GM19023 (cell line): ENCODE data around the gene ACMSD.
"Not testable (repeated sequence)": the region's sequence is repeated elsewhere in the genome, so short reads cannot be mapped to it uniquely, and the experiment has no call there.

Experiments used
- ATAC-seq: cut with Tn5 transposase; IDR thresholded peaks from one replicate; pipeline ENCODE4 v1.9.1; 2021; ENCODE audit warnings: mild to moderate bottlenecking, moderate library complexity; ENCODE audit not compliant: unreplicated experiment

ACMSD gene

DNA sequence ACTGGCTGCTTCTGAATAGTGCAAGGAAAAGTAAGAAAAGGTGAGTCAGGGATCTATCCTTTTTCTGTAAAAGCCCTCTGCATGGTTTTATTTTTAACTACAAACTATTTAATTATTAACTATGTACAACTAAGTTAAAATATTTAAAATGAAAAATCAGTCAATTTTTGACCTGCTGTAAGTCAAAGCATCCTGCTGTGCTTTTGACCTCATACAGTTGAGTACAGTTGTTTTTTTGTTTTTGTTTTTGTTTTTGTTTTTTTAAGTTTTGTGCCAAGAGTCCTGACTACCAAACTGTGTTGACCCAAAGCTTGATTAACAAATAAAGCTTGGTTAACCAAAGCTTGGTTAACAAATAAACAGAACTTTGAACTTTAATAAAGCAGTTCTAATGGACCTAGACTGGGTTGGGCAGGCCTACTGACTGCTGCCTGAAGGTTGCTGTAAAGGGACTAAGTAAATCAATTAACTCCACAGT is at the start of gene ACMSD:
Gene ACMSD (plus strand): TSS at position 474 of the 478 bp plus-strand sequence. CDS start 67 bp downstream, outside the sequence.
- ATAC-seq: no peak

DNA sequence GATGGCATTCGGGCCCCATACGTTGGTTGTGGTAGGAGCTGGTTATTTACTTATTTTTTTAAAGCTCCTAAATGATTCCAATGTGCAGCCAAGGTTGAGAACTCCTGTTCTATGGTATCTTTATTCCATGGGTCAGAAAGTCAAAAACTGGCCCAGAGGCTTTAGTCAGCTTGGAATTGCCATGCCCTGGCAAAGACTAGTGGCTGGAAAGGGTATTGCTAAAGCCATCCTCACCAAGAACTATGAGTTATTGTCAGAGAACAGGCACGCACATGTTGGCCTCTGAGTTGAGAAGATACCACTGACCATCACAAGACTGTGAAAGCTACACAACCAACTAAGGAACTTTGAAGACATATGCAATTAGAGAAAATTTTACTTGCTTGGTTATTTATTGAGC is 47.9 kb upstream of the ACMSD start:
- ATAC-seq: no peak

DNA sequence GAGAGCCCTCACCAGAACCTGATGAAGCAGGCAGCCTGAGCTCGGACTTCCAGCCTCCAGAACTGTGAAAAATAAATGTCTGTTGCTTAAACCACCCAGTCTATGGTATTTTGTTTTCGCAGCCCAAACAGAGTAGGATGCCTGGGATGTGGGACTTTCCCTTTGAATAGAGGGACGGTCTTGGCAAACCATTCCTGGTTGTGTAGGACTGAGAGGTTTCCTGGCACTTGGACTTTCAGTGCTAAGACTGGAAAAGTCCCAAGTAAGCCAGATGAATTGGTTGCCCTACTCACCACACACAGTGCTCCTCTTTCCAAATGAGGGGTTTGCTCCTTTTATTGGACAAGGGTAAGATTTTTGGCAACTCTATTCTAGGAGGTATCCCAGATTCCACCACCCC is 46.8 kb upstream of the ACMSD start:
- no peak for ATAC-seq

DNA sequence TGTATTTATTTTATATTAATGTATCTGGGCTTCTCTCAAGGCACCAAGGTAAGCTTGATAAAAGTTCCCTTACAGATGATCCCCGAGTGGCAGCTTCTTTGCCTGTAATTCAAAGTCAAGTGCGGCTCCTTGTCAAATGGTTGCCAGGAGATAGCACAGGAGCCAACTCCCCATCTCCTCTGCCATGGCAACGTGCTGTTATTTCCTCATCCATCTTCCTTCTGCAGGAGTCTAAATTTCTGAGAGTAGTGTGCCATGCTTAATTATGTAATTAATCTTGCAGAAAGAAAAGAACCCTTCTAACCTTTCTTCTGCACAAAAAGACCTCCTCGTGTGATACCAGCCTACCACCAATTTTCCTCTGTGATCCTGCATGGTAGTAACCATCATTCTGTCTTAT is 46.2 kb upstream of the ACMSD start:
- no peak for ATAC-seq

DNA sequence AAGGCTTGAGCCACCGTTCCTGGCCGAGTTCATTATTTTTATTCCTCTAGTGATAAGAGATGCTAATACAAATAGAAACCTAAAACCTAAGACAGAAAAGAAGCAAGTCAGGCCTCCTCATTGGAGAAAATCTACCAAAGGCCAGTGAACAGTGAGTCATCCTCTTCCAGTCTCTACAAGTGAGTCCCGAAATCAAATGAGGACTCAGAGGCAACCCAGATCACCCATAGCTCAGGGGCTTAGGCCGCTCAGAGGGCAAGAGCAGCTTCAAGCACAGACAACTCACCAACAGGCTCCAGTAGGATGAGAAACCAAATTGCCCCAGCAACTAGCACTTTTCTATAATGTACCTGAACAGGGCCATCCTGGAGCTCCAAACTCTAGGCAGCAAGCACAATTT is 42.7 kb upstream of the ACMSD start:
- ATAC-seq: no peak

DNA sequence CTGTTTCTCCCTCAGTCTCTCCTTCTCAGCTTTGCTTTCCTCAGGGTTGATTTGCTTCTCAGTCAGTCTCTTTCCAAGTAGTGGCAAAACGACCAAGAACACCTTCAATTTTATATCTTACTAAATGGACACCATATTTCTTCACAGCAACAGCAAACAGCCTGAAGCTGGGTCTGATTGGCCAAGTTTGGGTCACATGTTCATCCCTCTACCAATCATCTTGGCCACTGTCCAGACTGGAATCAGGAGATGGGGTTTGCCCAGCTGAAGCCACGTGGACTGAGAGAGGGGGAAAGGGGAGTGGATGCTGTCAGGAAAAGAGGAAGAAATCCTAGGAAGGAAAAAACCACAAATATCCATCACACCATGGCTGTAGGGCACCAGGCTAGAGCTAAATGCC is 42.0 kb upstream of the ACMSD start:
- no peak for ATAC-seq

DNA sequence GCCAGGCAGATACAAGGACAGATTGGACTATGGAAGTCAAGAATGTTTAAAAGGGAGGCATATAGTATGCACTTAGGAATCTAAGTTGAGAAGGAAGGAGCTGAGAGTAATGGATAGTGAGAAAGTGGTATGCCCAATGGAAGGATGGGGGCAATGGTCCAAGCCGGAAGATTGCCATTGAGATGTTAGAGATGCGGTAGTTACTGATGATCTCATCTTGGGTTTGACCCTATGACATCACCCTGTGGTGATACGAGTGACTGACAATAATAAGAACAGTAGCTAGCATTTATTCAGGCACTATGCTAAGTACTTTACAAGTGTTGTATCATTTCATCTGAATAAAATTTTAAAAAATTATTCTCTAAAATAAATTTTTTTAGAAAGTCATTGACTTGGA is 38.5 kb upstream of the ACMSD start:
- no peak for ATAC-seq

DNA sequence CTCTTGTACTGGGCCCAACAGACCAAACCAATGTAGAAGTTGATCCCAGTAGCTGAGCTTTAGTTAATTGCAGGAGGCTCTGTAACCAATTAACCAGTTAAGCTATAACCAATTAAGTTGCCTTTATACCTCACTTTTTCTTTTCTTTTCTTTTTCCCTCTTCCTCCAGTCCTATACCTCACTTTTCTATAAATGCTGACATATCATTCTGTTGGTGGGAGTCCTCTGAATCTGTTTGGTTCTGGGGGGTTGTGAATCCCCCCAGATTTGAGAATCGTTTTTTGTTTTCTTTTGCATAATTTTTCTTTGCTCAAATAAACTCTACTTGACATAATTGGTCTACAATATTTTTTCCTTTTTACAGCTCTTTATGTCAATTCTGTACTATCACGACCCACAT is 38.1 kb upstream of the ACMSD start:
- ATAC-seq: no peak

DNA sequence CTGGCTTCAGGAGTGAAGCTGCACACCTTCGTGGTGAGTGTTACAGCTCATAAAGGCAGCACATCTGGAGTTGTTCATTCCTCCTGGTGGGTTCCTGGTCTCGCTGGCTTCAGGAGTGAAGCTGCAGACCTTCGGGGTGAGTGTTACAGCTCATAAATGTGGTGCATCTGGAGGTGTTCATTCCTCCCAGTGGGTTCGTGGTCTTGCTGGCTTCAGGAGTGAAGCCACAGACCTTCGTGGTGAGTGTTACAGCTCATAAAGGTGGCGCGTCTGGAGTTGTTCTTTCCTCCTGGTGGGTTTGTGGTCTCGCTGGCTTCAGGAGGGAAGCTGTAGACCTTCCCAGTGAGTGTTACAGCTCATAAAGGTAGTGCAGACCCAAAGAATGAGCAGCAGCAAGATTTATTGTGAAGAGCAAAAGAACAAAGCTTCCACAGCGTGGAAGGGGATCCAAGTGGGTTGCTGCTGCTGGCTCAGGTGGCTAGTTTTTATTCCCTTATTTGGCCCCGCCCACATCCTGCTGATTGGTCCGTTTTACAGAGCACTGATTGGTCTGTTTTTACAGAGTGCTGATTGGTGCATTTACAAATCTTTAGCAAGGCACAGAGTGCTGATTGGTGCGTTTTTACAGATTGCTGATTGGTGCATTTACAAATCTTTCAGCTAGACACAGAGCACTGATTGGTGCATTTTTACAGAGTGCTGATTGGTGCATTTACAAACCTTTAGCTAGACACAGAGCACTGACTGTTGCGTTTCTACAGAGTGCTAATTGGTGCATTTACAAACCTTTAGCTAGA is 34.6 kb upstream of the ACMSD start:
- not testable (repeated sequence) for ATAC-seq

DNA sequence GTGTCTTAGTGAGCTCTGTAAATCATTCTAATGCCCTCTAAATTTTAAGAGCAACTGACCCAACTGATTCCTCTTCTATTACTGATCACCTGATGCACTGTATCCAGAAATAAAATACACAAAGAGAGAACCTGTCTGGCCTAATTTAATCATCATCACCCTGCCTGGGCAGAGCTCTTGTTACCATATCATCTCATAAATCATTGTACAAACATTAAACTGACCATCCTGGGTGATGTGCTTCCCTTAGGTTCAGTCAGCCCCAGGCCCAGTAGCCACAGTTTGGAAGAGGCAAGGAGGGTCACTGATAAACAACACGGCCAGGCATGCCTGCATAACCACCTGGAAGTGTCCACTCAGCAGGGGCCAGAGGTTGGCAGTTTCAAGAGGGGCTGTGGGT is 22.7 kb upstream of the ACMSD start:
- no peak for ATAC-seq

DNA sequence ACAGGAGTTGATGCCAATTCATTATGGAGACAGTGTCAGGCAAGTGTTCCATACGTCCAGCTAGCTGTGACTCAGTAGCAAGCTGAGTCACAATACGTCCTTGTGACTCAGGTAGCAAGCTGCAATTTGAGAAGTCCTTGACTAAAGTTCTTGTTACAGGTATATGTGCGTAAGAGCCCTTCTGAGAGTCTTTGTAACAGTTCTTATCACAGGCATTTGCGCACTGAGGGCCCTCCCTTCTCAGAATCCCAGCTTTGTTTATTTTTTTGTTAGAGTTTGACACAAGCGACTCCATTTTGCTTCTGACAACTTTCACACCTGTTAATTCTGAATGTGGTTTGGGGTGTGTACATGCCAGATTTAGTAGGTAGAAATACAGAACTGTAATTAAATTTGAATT is 20.1 kb upstream of the ACMSD start:
- no peak for ATAC-seq

DNA sequence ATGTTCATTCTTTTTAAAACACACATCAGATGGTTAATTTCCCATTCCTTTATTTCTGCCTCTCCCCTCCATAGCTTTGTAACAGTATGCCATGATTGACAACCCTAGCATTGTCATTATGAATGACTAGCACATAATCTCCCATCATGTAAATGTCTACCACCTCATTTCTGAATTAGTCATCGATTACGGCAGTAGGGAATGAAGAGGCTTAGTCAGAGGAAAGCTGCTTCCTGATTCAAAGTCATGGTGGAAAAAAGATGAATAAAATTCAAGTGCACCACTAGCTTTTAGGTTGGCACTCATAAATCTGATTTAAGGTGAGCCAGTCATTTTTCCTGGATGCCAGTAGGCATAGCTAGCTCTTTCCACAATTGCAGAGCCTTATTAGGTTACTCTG is 19.1 kb upstream of the ACMSD start:
- no peak for ATAC-seq

DNA sequence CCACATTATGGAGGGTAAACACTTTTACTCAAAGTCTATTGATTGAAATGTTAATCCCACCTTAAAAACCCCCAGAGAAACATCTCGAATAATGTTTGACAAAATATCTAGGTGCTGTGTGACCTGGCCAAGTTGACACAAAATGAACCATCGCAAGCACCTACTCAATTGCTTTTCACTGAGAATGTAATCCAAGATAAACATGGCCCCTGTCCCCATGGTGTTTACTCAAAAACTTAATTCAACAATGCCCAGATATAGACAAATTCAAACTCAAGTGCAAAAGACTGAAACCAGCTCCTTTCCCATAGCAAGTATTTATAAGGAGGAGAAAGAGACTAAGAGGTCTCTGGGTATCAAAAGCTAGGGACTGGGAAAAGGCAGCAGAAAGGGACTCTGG is 15.0 kb upstream of the ACMSD start:
- no peak for ATAC-seq

DNA sequence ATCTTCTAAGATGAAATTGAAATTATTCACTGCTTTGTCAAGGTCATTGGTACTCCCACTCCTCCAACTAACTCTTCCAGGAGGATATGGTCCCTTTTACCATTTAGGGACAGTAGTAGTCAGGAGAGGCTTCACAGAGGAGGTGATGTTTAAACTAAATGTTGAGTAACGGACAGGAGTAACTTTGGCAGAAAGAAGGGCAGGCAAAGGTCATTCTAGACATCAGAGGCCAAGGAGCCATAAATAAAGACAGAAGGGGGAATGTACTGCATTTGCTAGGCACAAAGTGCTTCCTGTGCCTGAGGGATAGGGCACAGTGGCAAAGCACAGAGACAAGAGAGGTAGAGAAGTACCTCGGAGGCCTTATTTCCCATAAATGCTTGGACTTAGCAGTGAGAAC is 14.6 kb upstream of the ACMSD start:
- no peak for ATAC-seq

DNA sequence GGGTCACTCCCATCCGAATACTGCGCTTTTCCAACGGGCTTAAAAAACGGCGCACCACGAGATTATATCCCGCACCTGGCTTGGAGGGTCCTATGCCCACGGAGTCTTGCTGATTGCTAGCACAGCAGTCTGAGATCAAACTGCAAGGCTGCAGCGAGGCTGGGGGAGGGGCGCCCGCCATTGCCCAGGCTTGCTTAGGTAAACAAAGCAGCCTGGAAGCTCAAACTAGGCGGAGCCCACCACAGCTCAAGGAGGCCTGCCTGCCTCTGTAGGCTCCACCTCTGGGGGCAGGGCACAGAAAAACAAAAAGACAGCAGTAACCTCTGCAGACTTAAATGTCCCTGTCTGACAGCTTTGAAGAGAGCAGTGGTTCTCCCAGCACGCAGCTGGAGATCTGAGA is 12.7 kb upstream of the ACMSD start:
- not testable (repeated sequence) for ATAC-seq

DNA sequence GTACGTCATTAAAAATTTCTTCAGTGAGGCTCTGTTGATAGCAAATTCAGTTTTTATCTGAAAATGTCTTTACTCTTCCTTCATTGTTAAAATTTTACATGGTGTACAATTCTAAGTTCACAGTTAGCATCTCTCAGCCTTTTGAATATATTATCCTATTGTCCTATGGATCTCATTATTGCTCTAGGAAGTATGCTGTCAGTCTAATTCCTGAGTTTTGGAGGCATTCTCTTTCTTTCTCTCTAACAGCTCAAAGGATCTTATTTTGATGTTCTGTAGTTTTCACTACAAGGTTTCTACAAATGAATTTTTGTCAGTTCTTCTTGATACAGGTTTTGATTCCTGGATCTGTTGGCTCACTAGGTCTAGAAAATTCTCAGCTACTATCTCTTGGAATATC is 2.9 kb upstream of the ACMSD start:
- no peak for ATAC-seq

DNA sequence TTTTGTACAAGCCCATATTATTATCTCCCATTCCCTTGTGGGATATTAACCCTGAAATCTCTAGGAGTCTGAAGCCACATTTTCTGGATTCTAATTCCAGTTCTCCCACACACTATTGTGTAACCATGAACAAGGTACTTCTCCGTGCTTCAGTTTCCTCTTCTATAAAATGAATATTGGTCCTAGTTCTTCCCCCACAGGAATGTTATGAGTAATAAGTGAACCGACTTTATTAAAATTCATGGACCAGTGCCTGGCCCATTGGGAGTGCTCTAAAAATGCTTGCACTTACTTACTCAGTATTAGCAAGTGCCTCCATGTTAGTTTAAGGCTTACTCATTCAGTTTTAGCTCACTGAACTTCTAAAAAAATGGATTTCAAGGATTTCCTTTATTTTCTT is 1.4 kb upstream of the ACMSD start:
- no peak for ATAC-seq

DNA sequence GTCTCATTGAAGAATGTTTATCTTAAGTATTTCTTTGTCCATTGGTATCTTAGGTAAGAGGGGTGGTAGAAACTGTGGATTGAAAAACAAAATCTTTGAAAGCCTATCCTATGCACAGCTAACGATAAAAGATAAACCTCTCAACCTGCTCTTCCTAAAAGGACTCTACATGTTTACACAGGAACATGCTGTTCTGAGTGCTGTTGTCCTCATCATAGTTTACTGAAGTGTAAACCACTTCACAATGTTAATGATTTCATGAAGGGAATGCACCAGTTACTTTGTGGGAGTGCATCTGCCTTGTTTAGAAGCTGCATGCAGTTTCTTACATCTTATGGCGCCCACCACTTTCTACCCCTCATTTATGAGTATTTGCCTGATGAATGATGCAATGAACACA is 1.2 kb downstream of the ACMSD start:
- ATAC-seq: no peak

DNA sequence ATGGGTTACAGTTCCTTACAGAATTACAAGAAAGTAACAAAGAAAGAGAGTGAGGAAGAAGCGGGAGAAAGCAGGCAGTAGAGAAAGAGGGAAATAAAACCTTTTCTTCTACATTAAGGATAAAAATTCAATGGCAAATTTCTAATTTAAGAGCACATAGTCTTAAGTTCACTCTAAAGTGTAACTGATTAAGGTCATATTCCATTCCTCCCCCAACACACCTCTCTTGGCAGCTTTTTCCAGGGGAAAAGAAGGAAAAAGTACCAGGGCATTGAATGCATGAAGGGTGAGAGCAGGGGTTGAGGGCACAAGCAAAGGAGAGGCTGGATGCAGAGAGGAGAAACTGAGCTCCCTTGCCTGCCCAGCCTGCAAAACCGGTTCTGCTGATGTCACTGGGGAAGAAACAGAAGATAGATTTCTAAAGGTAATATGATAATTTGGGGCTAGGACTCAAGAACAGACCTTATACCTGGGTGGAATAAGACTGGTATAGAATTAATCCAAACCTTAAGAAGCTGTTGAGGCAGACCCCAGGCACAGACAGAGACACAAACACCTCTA is 4.6 kb downstream of the ACMSD start:
- no peak for ATAC-seq

DNA sequence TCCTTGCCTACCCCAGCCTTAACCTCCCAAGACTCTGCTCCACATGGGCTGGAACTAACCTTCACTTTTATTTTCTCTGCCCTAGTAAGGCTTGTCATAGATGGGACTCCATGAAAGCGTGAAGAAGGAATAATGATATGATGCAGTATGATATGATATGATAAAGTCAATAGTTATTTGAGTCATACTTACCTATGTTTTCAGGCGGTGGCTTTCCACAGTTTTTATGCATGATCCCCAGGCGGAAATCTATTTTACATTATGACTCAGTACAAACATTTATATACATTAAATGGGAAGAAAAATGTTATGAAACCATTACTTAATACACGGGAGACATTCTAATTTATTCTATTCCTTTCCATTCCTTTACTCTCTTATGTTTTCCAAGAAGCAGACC is 5.6 kb downstream of the ACMSD start:
- ATAC-seq: no peak

DNA sequence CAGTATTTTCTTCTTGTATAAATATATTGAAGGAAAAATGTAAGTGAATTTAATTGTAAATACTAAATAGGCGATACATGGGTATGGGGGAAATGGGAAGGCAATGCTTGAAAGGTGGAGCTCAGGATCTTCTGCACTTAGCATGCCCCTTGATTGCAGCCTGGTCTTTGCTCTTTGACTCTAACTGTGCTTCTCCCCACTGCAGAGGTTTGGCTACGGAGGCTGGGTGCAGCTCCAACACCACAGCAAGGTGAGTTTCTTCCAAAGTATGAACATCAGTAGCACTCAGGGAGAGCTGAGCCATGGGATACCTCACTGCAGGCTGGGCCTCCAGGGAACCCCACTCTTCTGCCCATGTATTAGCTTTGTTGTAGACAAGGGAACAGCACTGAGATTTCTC is 6.6 kb downstream of the ACMSD start:
- no peak for ATAC-seq

DNA sequence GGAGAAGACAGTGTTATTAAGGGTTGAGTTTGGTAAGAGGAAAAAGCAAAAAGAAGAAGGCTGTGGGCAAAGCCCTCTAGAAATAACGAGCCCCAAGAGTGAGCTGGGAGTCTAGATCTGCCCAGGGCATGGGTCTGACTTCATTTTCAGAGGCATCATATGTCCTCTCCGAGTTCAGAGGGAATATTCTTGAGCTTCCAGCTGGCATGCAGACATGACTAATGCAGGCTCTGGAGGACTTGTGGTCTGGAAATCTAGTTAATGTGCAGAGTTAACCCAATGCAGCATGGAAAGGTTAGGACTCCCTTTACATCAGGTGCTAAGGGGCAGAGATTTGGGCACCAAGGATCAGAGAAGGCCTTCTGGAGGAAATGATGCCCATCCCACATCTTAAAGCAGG is 7.3 kb downstream of the ACMSD start:
- no peak for ATAC-seq

DNA sequence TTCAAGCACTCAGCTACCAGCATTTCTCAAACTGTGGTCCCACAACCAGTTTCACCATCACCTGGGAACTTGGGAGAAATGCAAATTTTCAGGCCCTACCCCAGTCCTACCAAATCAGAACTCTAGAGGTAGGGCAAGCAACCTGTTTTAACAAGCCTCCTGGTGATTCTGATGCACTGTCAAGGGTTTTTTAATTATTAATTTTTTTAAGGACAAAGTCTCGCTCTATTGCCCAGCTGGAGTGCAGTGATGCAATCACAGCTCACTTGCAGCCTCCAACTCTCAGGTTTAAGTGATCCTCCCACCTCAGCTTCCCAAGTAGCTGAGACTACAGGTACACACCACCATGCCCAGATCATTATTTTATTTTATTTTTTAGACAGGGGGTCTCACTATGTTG is 7.8 kb downstream of the ACMSD start:
- no peak for ATAC-seq
